BLaER1 treated with 17β-estradiol and CSF1 and Interleukin-3, amounts not matched to agents 10 nM and 100 nM (cell line): ENCODE results near the gene RFTN1.

Source experiments
- H3K27ac ChIP-seq, 11 experiments: shearing (Covaris generic); formaldehyde crosslinking; 2 replicates each; pipeline ENCODE4 v1.8.1; 2022
- H3K27me3 ChIP-seq, 11 experiments: shearing (Covaris generic); formaldehyde crosslinking; 2 replicates each; pipeline ENCODE4 v1.8.1; 2022
- H3K36me3 ChIP-seq, 11 experiments: shearing (Covaris generic); formaldehyde crosslinking; 2 replicates each; pipeline ENCODE4 v1.8.1; 2022
- H3K4me1 ChIP-seq, 10 experiments: shearing (Covaris generic); formaldehyde crosslinking; 2 replicates each; pipeline ENCODE4 v1.8.1; 2022
- H3K4me2 ChIP-seq, 11 experiments: shearing (Covaris generic); formaldehyde crosslinking; 2 replicates each; pipeline ENCODE4 v1.8.1; 2022
- H3K4me3 ChIP-seq, 10 experiments: shearing (Covaris generic); formaldehyde crosslinking; 2 replicates each; pipeline ENCODE4 v1.8.1; 2022
- H3K9ac ChIP-seq, 11 experiments: shearing (Covaris generic); formaldehyde crosslinking; 2 replicates each; pipeline ENCODE4 v1.8.1; 2022
- H3K9me3 ChIP-seq, 11 experiments: shearing (Covaris generic); formaldehyde crosslinking; replicated peaks in 1 of 11; 2 replicates each; pipeline ENCODE4 v1.8.1; 2022
- H4K20me1 ChIP-seq, 11 experiments: shearing (Covaris generic); formaldehyde crosslinking; 2 replicates each; pipeline ENCODE4 v1.8.1; 2022
- Cebpa-rat ChIP-seq, 11 experiments: shearing (Covaris generic); IDR thresholded peaks; 2 replicates each; pipeline ENCODE4 v1.8.1; 2022

Gene RFTN1

GRCh38 chr3:16466822-16467221, 46.7 kb downstream of the RFTN1 start:
- H4K20me1 ChIP-seq = peaks cover 0 to 82% (median 28%) of the 10 kb centered on the region in 11 experiments; a peak in 14 of 22 replicates

GRCh38 chr3:16464511-16465148, 48.9 kb downstream of the RFTN1 start:
- Histone ChIP-seq H3K4me1 (peaks cover 36 to 51% (median 42%) of the 10 kb centered on the region in 10 experiments), H3K9ac (no peak overlapping the region), H3K4me2 (no peak overlapping the region), H3K27ac (no peak overlapping the region), H3K36me3 (peaks cover 36 to 80% (median 59%) of the 10 kb centered on the region in 11 experiments), H3K27me3 (no peaks in the 10 kb centered on the region), H4K20me1 (peaks cover 0 to 91% (median 43%) of the 10 kb centered on the region in 11 experiments; a peak in 15 of 22 replicates), H3K9me3 (peaks cover 0 to 23% (median 9%) of the 10 kb centered on the region in 11 experiments; a peak in 14 of 22 replicates), H3K4me3 (no peak overlapping the region)
- no peak for TF ChIP-seq Cebpa-rat (IDR thresholded peaks at IDR 0.05)

More at GRCh38 chr3:16466822-16467221, 46.7 kb downstream of the RFTN1 start:
- Histone ChIP-seq H3K27me3 (no peaks in the 10 kb centered on the region), H3K4me2 (peak overlapping the region in 2 of 11 experiments; percentile 73 to 79; a peak in 1 of 22 replicates), H3K4me3 (no peak overlapping the region), H3K4me1 (peaks cover 40 to 59% (median 47%) of the 10 kb centered on the region in 10 experiments), H3K27ac (no peak overlapping the region), H3K36me3 (peaks cover 47 to 87% (median 72%) of the 10 kb centered on the region in 11 experiments), H3K9ac (no peak overlapping the region), H3K9me3 (peaks cover 18 to 45% (median 30%) of the 10 kb centered on the region in 11 experiments)
- no peak for TF ChIP-seq Cebpa-rat (IDR thresholded peaks at IDR 0.05)

- Histone ChIP-seq H4K20me1 (peaks cover 0 to 90% (median 37%) of the 10 kb centered on the region in 11 experiments; a peak in 15 of 22 replicates), H3K4me2 (peak overlapping the region in 7 of 11 experiments; percentile 3 to 26 (median 21); a peak in 5 of 22 replicates), H3K27me3 (no peaks in the 10 kb centered on the region), H3K4me1 (peaks cover 29 to 44% (median 35%) of the 10 kb centered on the region in 10 experiments), H3K27ac (no peak overlapping the region), H3K9me3 (peaks cover 0 to 20% (median 6%) of the 10 kb centered on the region in 11 experiments; a peak in 10 of 22 replicates), H3K4me3 (no peak overlapping the region), H3K36me3 (peaks cover 36 to 77% (median 53%) of the 10 kb centered on the region in 11 experiments), H3K9ac (no peak overlapping the region)
- TF ChIP-seq Cebpa-rat (IDR thresholded peaks at IDR 0.05) = no peak
These were observed 49.6 kb downstream of the RFTN1 start for GRCh38 chr3:16463914-16464313.

- Histone ChIP-seq H3K9ac (no peak overlapping the region), H3K27me3 (no peaks in the 10 kb centered on the region), H4K20me1 (peaks cover 0 to 90% (median 37%) of the 10 kb centered on the region in 11 experiments; a peak in 15 of 22 replicates), H3K4me3 (no peak overlapping the region), H3K4me2 (peak overlapping the region in 9 of 11 experiments; percentile 1 to 51 (median 32); a peak in 13 of 22 replicates), H3K4me1 (peaks cover 21 to 36% (median 27%) of the 10 kb centered on the region in 10 experiments), H3K27ac (0 out of 22 replicates have a peak overlapping the region, but pooled peaks of 1 of the 11 experiments have one; percentile 25), H3K36me3 (peaks cover 43 to 81% (median 58%) of the 10 kb centered on the region in 11 experiments), H3K9me3 (peaks cover 0 to 26% (median 6%) of the 10 kb centered on the region in 11 experiments; a peak in 10 of 22 replicates)
- no peak for TF ChIP-seq Cebpa-rat (IDR thresholded peaks at IDR 0.05)
These were observed 50.4 kb downstream of the RFTN1 start for GRCh38 chr3:16463119-16463518.

GRCh38 chr3:16462679-16463078, 50.8 kb downstream of the RFTN1 start:
- H3K27me3 ChIP-seq = no peaks in the 10 kb centered on the region
- peaks cover 17 to 32% (median 22%) of the 10 kb centered on the region in 10 experiments for H3K4me1 ChIP-seq
- peaks cover 47 to 82% (median 60%) of the 10 kb centered on the region in 11 experiments for H3K36me3 ChIP-seq
- no peak overlapping the region for H3K9ac ChIP-seq
- TF ChIP-seq Cebpa-rat (IDR thresholded peaks at IDR 0.05) = no peak
- peaks cover 0 to 90% (median 39%) of the 10 kb centered on the region in 11 experiments; a peak in 14 of 22 replicates for H4K20me1 ChIP-seq
- H3K4me3 ChIP-seq = no peak overlapping the region
- peaks cover 0 to 29% (median 6%) of the 10 kb centered on the region in 11 experiments; a peak in 10 of 22 replicates for H3K9me3 ChIP-seq
- peak overlapping the region in 10 of 11 experiments; percentile 1 to 51 (median 32); a peak in 13 of 22 replicates for H3K4me2 ChIP-seq
- H3K27ac ChIP-seq = 0 out of 22 replicates have a peak overlapping the region, but pooled peaks of 1 of the 11 experiments have one; percentile 25

- Histone ChIP-seq H3K27me3 (no peaks in the 10 kb centered on the region), H3K4me3 (no peak overlapping the region), H4K20me1 (peaks cover 0 to 90% (median 42%) of the 10 kb centered on the region in 11 experiments; a peak in 15 of 22 replicates), H3K4me1 (peaks cover 13 to 26% (median 17%) of the 10 kb centered on the region in 10 experiments; a peak in 19 of 20 replicates), H3K4me2 (no peak overlapping the region), H3K9me3 (peaks cover 0 to 25% (median 6%) of the 10 kb centered on the region in 11 experiments; a peak in 10 of 22 replicates), H3K9ac (no peak overlapping the region), H3K27ac (no peak overlapping the region), H3K36me3 (peaks cover 39 to 82% (median 60%) of the 10 kb centered on the region in 11 experiments)
- no peak for TF ChIP-seq Cebpa-rat (IDR thresholded peaks at IDR 0.05)
These were observed 51.8 kb downstream of the RFTN1 start for GRCh38 chr3:16461463-16462245.

GRCh38 chr3:16460886-16461285, 52.6 kb downstream of the RFTN1 start:
- H3K27me3 ChIP-seq = no peaks in the 10 kb centered on the region
- peaks cover 0 to 23% (median 6%) of the 10 kb centered on the region in 11 experiments; a peak in 10 of 22 replicates for H3K9me3 ChIP-seq
- peaks cover 0 to 90% (median 38%) of the 10 kb centered on the region in 11 experiments; a peak in 15 of 22 replicates for H4K20me1 ChIP-seq
- peaks cover 13 to 26% (median 17%) of the 10 kb centered on the region in 10 experiments; a peak in 19 of 20 replicates for H3K4me1 ChIP-seq
- H3K4me2 ChIP-seq = no peak overlapping the region
- H3K36me3 ChIP-seq = peaks cover 32 to 77% (median 54%) of the 10 kb centered on the region in 11 experiments
- no peak for TF ChIP-seq Cebpa-rat (IDR thresholded peaks at IDR 0.05)
- no peak overlapping the region for H3K9ac ChIP-seq
- H3K27ac ChIP-seq = no peak overlapping the region
- H3K4me3 ChIP-seq = no peak overlapping the region

- no peak for TF ChIP-seq Cebpa-rat (IDR thresholded peaks at IDR 0.05)
- H3K36me3 ChIP-seq = peaks cover 26 to 74% (median 50%) of the 10 kb centered on the region in 11 experiments
- H3K9ac ChIP-seq = no peak overlapping the region
- H3K27ac ChIP-seq = no peak overlapping the region
- peaks cover 0 to 21% (median 6%) of the 10 kb centered on the region in 11 experiments; a peak in 10 of 22 replicates for H3K9me3 ChIP-seq
- H3K4me2 ChIP-seq = no peak overlapping the region
- H3K4me3 ChIP-seq = no peak overlapping the region
- H3K4me1 ChIP-seq = peaks cover 13 to 26% (median 17%) of the 10 kb centered on the region in 10 experiments; a peak in 19 of 20 replicates
- H4K20me1 ChIP-seq = peaks cover 0 to 88% (median 41%) of the 10 kb centered on the region in 11 experiments; a peak in 15 of 22 replicates
- no peaks in the 10 kb centered on the region for H3K27me3 ChIP-seq
These were observed 53.2 kb downstream of the RFTN1 start for GRCh38 chr3:16460273-16460672.
